Brain microvascular endothelial cell (primary cell): ENCODE measurements around the gene NPM3.
A peak's percentile ranks its signal among the peaks of the same experiment; 100 is the strongest.

ENCODE experiments used
- DNase-seq: peaks from one replicate; pipeline ENCODE4 v3.0.0-alpha.2; 2020
- H3K27ac ChIP-seq: fragments of 250-450 bp; sonication (Bioruptor Pico); 2 replicates; pipeline ENCODE4 v1.5.1; 2020; ENCODE audit warnings: mild to moderate bottlenecking, moderate library complexity
- H3K27me3 ChIP-seq: fragments of 250-450 bp; sonication (Bioruptor Pico); replicated peaks from 2 replicates; pipeline ENCODE4 v1.5.1; 2020; ENCODE audit warnings: mild to moderate bottlenecking
- H3K36me3 ChIP-seq: fragments of 250-450 bp; sonication (Bioruptor Pico); replicated peaks from 2 replicates; pipeline ENCODE4 v1.5.1; 2020; ENCODE audit warnings: mild to moderate bottlenecking
- H3K4me3 ChIP-seq: 2 replicates; pipeline ENCODE4 v1.5.1; 2011; ENCODE audit warnings: low read depth, mild to moderate bottlenecking, control low read depth, low read length, moderate library complexity
- in situ Hi-C: cut with HindIII; loops from 2 replicates; pipeline ENCODE4 v1.10.0; 2017; ENCODE audit warnings: low sequenced_read_pairs, low pct_ligation_motif_present
- TF ChIP-seq, protein P1 (sequence below): IDR thresholded peaks from 2 replicates; pipeline ENCODE4 v1.5.1; 2011; ENCODE audit warnings: low read depth, mild to moderate bottlenecking, moderate library complexity, low read length, control low read depth, inconsistent platforms; ENCODE audit errors: missing control alignments

NPM3 gene

DNA sequence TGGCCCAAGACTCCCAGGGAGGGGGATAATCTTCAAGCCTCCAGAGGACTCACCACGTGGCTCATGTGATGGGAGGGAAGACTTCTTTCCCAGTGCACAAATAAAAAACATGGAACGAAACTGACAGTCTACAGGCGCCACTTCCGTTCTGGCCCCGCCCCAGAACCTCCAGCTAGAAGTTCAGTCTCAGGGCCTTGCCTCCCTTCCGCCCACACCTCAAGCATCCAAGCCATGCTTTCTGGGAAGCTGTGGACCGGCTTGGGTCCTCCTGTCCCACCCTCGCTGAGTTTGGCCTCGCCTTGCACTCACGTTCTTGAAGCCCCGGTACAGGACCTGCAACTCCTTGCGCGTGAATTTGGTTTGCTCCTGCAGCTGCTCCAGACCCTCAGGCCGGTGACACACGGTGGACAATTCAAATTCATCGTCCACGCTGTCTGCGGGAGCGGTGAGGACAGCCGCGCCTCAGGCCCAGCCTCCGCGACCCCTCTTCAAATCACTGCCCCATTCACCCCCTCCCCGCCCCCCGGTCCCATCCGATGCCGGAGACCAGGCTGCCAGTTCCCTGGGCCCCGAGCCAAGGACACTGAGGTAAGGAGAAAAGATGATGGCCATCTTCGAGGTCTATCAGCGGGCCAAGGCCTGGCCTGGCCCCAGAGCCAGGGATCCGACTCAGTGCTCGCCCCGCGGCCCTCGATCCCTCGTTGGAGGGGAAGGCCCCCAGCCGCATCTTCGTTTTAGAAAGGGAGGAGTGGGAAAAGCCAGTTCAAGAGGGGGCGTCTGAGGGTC is 45.7 kb upstream of the NPM3 start:
- Histone ChIP-seq H3K4me3 (peak overlapping the region; percentile 44), H3K27me3 (no peaks in the 10 kb centered on the region), H3K27ac (no peak overlapping the region), H3K36me3 (no peaks in the 10 kb centered on the region)
- TF ChIP-seq, protein P1, sequence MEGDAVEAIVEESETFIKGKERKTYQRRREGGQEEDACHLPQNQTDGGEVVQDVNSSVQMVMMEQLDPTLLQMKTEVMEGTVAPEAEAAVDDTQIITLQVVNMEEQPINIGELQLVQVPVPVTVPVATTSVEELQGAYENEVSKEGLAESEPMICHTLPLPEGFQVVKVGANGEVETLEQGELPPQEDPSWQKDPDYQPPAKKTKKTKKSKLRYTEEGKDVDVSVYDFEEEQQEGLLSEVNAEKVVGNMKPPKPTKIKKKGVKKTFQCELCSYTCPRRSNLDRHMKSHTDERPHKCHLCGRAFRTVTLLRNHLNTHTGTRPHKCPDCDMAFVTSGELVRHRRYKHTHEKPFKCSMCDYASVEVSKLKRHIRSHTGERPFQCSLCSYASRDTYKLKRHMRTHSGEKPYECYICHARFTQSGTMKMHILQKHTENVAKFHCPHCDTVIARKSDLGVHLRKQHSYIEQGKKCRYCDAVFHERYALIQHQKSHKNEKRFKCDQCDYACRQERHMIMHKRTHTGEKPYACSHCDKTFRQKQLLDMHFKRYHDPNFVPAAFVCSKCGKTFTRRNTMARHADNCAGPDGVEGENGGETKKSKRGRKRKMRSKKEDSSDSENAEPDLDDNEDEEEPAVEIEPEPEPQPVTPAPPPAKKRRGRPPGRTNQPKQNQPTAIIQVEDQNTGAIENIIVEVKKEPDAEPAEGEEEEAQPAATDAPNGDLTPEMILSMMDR: no peak
- in situ Hi-C loops: no loop called here
- no peak for DNase-seq

DNA sequence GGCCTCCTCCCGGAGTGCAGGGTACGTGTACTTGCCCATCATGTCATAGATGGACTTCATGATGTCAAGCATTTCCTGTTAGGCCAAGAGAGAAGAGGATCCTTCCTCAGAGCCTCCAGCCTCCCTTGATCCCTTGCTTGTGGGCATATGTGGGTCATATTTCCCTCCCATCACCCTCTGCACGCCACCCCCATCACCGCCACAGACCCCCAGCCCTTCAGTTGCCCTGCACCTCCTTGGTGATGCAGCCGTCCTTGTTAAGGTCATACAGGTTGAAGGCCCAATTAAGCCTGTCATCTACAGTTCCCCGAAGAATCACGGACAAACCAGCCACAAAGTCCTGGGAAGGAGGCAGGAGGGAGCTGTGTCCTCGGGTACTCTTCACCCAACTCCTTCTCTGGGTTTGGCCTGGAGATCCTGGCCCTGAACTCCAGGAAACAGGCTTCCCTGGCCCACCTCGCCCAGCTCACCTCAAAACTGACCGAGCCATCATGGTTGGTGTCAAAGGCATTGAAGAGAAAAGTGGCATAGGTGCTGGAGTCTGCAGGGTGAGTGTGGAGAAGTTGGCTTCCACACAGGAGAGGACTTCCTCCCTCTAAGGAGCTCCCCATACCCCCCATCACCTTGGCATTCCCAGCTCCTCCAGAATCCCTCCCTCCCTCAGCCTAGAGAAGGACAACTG is 44.8 kb upstream of the NPM3 start:
- Histone ChIP-seq H3K4me3 (no peak overlapping the region), H3K27ac (no peak overlapping the region), H3K36me3 (no peaks in the 10 kb centered on the region), H3K27me3 (no peaks in the 10 kb centered on the region)
- TF ChIP-seq, protein P1: no peak
- in situ Hi-C loops: no loop called here
- no peak for DNase-seq

DNA sequence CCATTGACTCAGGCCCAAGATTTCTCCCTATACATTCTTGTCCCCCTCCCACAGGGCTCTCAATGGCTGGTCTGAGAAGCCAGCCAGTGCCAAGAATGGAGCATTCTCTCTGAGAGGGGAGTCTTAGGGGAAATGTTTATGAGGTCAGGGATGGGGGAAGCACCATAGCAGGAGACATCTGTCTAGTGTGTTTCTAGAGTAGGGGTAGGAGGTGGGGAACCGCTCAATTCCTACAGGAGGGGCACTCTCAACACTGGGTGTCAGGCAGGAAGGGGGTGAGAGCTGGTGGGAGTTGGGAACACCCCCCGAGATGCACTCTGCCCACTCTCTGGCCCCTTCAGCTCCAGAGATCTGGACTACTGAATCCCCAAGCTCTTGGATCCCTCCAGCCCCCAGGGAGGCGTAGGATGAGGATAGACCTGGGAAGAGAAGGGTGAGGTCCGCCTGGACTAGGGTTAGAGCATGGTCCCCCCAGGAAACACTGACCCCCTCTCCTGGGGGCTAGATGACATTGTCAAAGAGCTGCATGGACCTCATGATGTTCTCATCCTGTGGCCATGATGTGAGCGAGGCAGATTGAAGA is 43.7 kb upstream of the NPM3 start:
- TF ChIP-seq, protein P1: no peak
- Histone ChIP-seq H3K4me3 (no peak overlapping the region), H3K36me3 (no peaks in the 10 kb centered on the region), H3K27ac (no peak overlapping the region), H3K27me3 (no peaks in the 10 kb centered on the region)
- in situ Hi-C loops: no loop called here
- no peak for DNase-seq

DNA sequence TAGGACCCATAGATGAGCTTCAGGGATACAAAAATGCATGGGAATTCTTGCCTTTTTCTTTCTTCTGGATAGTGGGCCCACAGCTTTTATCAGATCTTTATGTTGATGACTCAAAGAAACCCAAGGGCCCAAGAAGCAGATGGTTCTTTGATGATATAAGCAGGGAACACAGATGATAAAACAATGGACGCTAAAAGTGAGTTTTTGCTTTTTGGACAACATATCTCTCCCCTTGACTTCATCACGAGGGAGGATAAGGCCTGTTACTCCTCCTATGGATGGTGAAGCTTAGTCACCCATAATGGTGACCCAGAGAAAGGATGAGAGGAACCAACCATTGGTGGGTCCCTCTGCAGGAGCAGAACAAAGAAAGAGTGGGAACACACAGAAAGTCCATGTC is 41.5 kb upstream of the NPM3 start:
- Histone ChIP-seq H3K4me3 (no peak overlapping the region), H3K36me3 (no peaks in the 10 kb centered on the region), H3K27ac (no peak overlapping the region), H3K27me3 (no peaks in the 10 kb centered on the region)
- in situ Hi-C loops: no loop called here
- TF ChIP-seq, protein P1: no peak
- DNase-seq: no peak

DNA sequence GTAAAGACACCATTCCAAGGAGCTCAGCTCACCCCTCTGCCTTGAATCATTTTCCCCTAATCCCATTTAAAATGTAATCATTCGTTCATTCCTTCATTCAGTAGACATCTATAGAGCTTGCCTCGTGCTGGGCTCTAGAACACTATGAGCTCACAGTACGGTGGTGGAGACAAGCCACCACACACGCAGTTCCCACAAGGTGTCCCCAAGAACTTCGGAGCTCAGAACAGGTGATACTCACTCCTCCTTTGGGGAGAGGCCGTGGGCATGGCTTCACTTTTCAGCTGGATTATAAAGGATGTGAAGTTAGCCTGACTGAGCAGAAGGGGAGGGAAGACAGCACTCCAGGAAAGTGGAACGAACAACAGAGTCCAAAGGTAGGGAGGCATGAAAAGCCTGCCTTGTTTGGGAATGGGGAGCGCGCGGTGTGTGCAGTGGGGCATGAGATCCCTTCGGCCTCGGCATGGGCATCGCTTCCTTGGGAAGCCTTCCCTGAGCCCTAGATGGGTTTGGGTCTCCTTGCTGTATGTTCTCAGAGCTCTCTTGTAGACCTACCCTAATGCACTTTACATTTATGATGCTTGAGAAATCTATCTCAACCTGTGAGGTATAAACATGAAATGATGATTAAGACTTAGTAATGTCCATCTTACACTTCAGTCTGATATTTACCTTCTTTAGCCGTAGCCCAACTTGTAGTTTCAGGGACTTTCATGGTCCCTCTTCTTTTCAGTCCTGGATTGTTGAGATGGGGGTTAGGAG is 35.8 kb upstream of the NPM3 start:
- H3K36me3 ChIP-seq: peaks cover 6% of the 10 kb centered on the region
- peak overlapping the region; percentile 98 for H3K4me3 ChIP-seq
- TF ChIP-seq, protein P1: no peak
- peak overlapping the region; percentile 4 for H3K27ac ChIP-seq
- no peaks in the 10 kb centered on the region for H3K27me3 ChIP-seq
- in situ Hi-C loops: no loop called here
- no peak for DNase-seq
